CD4-positive, alpha-beta T cell treated with Interleukin-12 subunit alpha and Interleukin-12 subunit beta, for 1 hour (primary cell): ENCODE data around the gene LIN54.

Experiments
- DNase-seq: peaks from one replicate; pipeline ENCODE4 v3.0.0-alpha.2; 2020

LIN54 gene

DNA sequence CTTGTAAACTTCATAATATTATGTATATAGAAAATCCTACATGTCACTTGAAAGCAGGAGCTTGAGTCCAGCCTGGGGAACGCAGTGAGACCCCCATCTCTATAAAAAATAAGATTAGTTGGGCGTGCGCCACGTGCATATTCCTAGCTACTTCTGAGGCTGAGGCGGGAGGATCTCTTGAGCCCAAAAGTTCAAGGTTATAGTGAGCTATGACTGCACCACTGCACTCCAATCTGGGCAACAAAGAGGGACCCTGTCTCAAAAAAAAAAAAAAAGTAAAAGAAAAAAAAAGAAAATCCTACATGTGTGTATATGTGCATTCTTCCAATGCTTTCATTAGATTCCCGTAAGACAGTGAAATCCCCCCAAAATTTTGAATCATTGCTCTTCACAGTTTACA lies 121.3 kb downstream of the LIN54 start:
- no peak for DNase-seq

- DNase-seq = no peak
Observed at GRCh38 chr4:82886147-82886942, 124.3 kb downstream of the LIN54 start.

GRCh38 chr4:82885410-82885809 lies 125.2 kb downstream of the LIN54 start:
- DNase-seq = no peak
